Uterus (tissue), 4 donors: ENCODE measurements around the gene TUB. TPM values are rescaled to one million over a fixed set of nuclear protein-coding genes. Genes with fewer than 3 reads are reported as not detected.
A peak's percentile ranks its signal among the peaks of the same experiment; 100 is the strongest.

ENCODE experiments used
- DNase-seq, 2 donors: peaks; one replicate each; pipeline ENCODE4 v3.0.0-alpha.2; 2019 to 2020
- H3K27ac ChIP-seq, 2 donors: fragments of 200-600 bp; sonication (generic); 1 replicate in 1 of 2; 2 replicates in 1 of 2; pipeline ENCODE4 v1.5.1; 2016 to 2018
- H3K27me3 ChIP-seq, 2 donors: fragments of 200-600 bp; sonication (generic); one replicate each; pipeline ENCODE4 v1.5.1; 2018 to 2019; ENCODE audit warnings: control low read depth in 1 of 2
- H3K36me3 ChIP-seq, 2 donors: fragments of 200-600 bp; sonication (generic); one replicate each; pipeline ENCODE4 v1.5.1; 2019; ENCODE audit warnings: control low read depth in 1 of 2
- H3K4me1 ChIP-seq, 2 donors: fragments of 200-600 bp; sonication (generic); one replicate each; pipeline ENCODE4 v1.5.1; 2018 to 2019; ENCODE audit warnings: control low read depth in 1 of 2
- H3K4me3 ChIP-seq, 2 donors: fragments of 200-600 bp; sonication (generic); 1 replicate in 1 of 2; 2 replicates in 1 of 2; pipeline ENCODE4 v1.5.1; 2018 to 2019; ENCODE audit warnings: mild to moderate bottlenecking in 1 of 2
- H3K9me3 ChIP-seq, 2 donors: fragments of 200-600 bp; sonication (generic); one replicate each; pipeline ENCODE4 v1.5.1; 2019; ENCODE audit warnings: control low read depth in 1 of 2
- CTCF ChIP-seq, 4 experiments: fragments of 200-600 bp in 2 of 4; fragments of 450-650 bp in 2 of 4; sonication (generic) in 2 of 4; IDR thresholded peaks; one replicate each; pipeline ENCODE4 v1.5.1; 2016 to 2019; ENCODE audit warnings: antibody characterized with exemption in 4 of 4, mild to moderate bottlenecking in 2 of 4, moderate library complexity in 1 of 4
- POLR2A ChIP-seq, 2 donors: fragments of 450-650 bp; IDR thresholded peaks; one replicate each; pipeline ENCODE4 v1.6.1; 2016; ENCODE audit warnings: antibody characterized with exemption in 2 of 2, mild to moderate bottlenecking in 1 of 2, moderate library complexity in 1 of 2
- intact Hi-C: fragments of 100-400 bp; cut with DNase I; formaldehyde crosslinking; loops from one replicate; pipeline ENCODE4 v1.15.1; 2023; ENCODE audit warnings: low total_unique reads
- total RNA-seq, 4 donors: library from RNA; depleted of rRNA in 3 of 4; stranded (reverse); fragments of >200 nt in 3 of 4; gene quantifications; one replicate each; pipeline versions ENCODE4 v1.1.0 to v1.2.4, GENCODE V29; 2014 to 2023
- donor health status: DM: yes; HTN: yes; CAD: no.

The TUB gene
- total RNA-seq, 4 donors from 2014 or later, result 12.6 to 57.4 (median 37.8) TPM

- TF ChIP-seq CTCF (IDR thresholded peaks at IDR 0.05), result peak; percentile 38 to 60 (median 49)
- TF ChIP-seq POLR2A (IDR thresholded peaks at IDR 0.05), result no peak
- Histone ChIP-seq H3K4me3 (no peak overlapping the region), H3K4me1 (peaks cover 0 to 9% of the 10 kb centered on the region in 2 donors), H3K27me3 (no peaks in the 10 kb centered on the region), H3K36me3 (no peaks in the 10 kb centered on the region), H3K9me3 (no peaks in the 10 kb centered on the region), H3K27ac (no peak overlapping the region)
- DNase-seq, result peak in 1 of 2 donors; percentile 45
- intact Hi-C loops, result loop anchor here (10.0 kb wide), 1 partner anchor 86 kb away; no protein-coding TSS in a partner anchor
Measured at GRCh38 chr11:8090756-8091155, 9.7 kb downstream of the TUB start.

DNA sequence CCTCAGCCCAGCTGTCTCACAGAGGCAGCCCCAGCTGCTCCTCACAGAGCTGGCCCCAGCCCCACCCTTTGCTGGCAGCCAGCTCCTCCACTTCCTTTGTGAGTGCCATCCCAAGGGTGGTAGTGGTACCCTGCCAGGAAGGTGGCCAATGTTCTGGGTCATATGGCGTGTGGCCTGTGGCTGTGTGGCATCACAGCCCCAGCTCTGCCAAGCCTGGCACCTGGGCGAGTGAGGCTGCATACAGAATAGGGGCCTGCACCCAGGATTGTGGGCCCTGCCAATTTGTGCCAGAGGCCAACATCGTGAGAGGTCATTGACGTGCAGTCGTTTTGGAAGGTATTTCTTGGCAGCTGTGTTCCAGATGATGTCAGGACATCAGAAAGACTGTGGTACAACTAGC is 10.7 kb downstream of the TUB start:
- peaks cover 0 to 5% of the 10 kb centered on the region in 2 donors for H3K4me1 ChIP-seq
- H3K9me3 ChIP-seq, result no peaks in the 10 kb centered on the region
- no peaks in the 10 kb centered on the region for H3K36me3 ChIP-seq
- peak in 1 of 2 donors; percentile 13 for DNase-seq
- no peak overlapping the region for H3K27ac ChIP-seq
- intact Hi-C loops, result loop anchor here (10.0 kb wide), 1 partner anchor 87 kb away; no protein-coding TSS in a partner anchor
- no peak overlapping the region for H3K4me3 ChIP-seq
- H3K27me3 ChIP-seq, result no peaks in the 10 kb centered on the region
- TF ChIP-seq POLR2A (IDR thresholded peaks at IDR 0.05) (no peak), CTCF (IDR thresholded peaks at IDR 0.05) (no peak)

GRCh38 chr11:8092587-8093424 is 11.8 kb downstream of the TUB start:
- Histone ChIP-seq H3K27me3 (no peaks in the 10 kb centered on the region), H3K4me3 (no peak overlapping the region), H3K27ac (no peak overlapping the region), H3K9me3 (no peaks in the 10 kb centered on the region), H3K36me3 (no peaks in the 10 kb centered on the region), H3K4me1 (no peaks in the 10 kb centered on the region)
- TF ChIP-seq CTCF (IDR thresholded peaks at IDR 0.05), result peak; percentile 53 to 75 (median 66)
- TF ChIP-seq POLR2A (IDR thresholded peaks at IDR 0.05), result no peak
- intact Hi-C loops, result loop anchor here (10.0 kb wide), 1 partner anchor 88 kb away; no protein-coding TSS in a partner anchor
- peak; percentile 61 to 77 for DNase-seq

DNA sequence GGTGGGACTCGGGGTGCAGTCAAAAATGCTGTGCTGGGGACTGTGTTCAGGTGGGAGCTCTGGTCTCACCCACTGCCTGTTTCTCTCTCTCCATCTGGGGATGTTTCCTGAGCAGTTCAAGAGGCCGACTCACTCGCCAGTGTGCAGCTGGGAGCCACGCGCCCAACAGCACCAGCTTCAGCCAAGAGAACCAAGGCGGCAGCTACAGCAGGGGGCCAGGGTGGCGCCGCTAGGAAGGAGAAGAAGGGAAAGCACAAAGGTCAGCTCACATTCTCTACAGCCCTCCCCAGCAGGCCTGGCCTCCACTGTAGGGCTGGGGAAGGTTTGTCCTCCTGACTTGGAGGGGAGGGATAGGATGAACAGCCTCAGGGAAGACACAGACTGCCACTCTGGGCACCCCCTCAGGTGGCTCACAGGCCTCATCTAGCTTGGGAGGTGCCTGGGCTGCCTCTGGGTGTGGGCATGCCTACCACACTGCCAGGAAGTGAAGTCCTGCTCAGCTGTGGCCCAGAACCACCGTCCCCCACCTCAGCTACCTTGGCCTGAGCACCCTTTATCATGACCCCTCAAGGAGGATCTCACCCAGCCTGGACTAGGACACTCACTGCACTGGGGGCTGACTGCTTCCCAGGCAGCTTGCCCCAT is 13.0 kb downstream of the TUB start:
- no peaks in the 10 kb centered on the region for H3K9me3 ChIP-seq
- DNase-seq, result no peak
- intact Hi-C loops, result loop anchor here (10.0 kb wide), 1 partner anchor 89 kb away; no protein-coding TSS in a partner anchor
- TF ChIP-seq POLR2A (IDR thresholded peaks at IDR 0.05), result no peak
- TF ChIP-seq CTCF (IDR thresholded peaks at IDR 0.05), result no peak
- no peaks in the 10 kb centered on the region for H3K4me1 ChIP-seq
- no peaks in the 10 kb centered on the region for H3K27me3 ChIP-seq
- H3K4me3 ChIP-seq, result no peak overlapping the region
- H3K27ac ChIP-seq, result no peak overlapping the region
- H3K36me3 ChIP-seq, result no peaks in the 10 kb centered on the region

DNA sequence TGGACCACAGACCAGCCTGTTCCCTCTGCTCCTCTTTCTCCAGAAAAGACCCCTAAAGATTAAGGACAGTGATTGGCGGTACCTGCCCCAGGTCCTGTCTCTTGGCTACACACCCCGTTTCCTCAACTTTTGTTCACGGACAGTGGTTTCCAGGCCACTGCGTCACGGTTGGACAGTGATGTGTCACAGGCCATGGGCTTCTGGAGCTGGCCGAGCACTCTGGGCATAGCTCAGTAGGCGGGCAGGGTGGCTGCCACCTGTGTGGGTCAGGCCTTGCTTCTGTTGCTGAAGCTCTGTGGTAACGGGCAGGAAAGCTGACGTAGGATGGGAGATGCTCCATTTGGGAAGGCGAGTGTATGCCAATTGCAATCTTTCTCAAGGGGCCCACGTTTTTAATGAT is 13.6 kb downstream of the TUB start:
- no peaks in the 10 kb centered on the region for H3K27me3 ChIP-seq
- no peaks in the 10 kb centered on the region for H3K4me1 ChIP-seq
- TF ChIP-seq POLR2A (IDR thresholded peaks at IDR 0.05) (no peak), CTCF (IDR thresholded peaks at IDR 0.05) (no peak)
- H3K27ac ChIP-seq, result no peak overlapping the region
- no peak for DNase-seq
- intact Hi-C loops, result loop anchor here (5.0 to 10.0 kb wide), 2 partner anchors 62 to 90 kb away; no protein-coding TSS in a partner anchor
- H3K36me3 ChIP-seq, result no peaks in the 10 kb centered on the region
- no peaks in the 10 kb centered on the region for H3K9me3 ChIP-seq
- H3K4me3 ChIP-seq, result no peak overlapping the region
